GM19395 (cell line): ENCODE measurements around the gene CNKSR3.

Experiments used
- ATAC-seq: cut with Tn5 transposase; IDR thresholded peaks from one replicate; pipeline ENCODE4 v1.9.1; 2021; ENCODE audit warnings: mild to moderate bottlenecking, moderate library complexity; ENCODE audit not compliant: unreplicated experiment

Gene CNKSR3

GRCh38 chr6:154390034-154390433 is 120.5 kb downstream of the CNKSR3 start:
- no peak for ATAC-seq

- ATAC-seq = no peak
Observed at GRCh38 chr6:154388803-154389202, 121.7 kb downstream of the CNKSR3 start.

- no peak for ATAC-seq
Observed at GRCh38 chr6:154386848-154387717, 123.4 kb downstream of the CNKSR3 start.

- no peak for ATAC-seq
Observed at GRCh38 chr6:154384191-154384590, 126.3 kb downstream of the CNKSR3 start.

GRCh38 chr6:154383273-154383672 is 127.2 kb downstream of the CNKSR3 start:
- no peak for ATAC-seq

GRCh38 chr6:154382740-154383139 is 127.7 kb downstream of the CNKSR3 start:
- ATAC-seq = no peak

- ATAC-seq = no peak
Observed at GRCh38 chr6:154381548-154381947, 128.9 kb downstream of the CNKSR3 start.

- no peak for ATAC-seq
Observed at GRCh38 chr6:154380741-154381140, 129.7 kb downstream of the CNKSR3 start.

- ATAC-seq = no peak
Observed at GRCh38 chr6:154379585-154379984, 130.9 kb downstream of the CNKSR3 start.

GRCh38 chr6:154378518-154378917 is 132.0 kb downstream of the CNKSR3 start:
- ATAC-seq = no peak

- ATAC-seq = no peak
Observed at GRCh38 chr6:154377726-154378125, 132.8 kb downstream of the CNKSR3 start.

- ATAC-seq = no peak
Observed at GRCh38 chr6:154373971-154374370, 136.5 kb downstream of the CNKSR3 start.

GRCh38 chr6:154371281-154371680 is 139.2 kb downstream of the CNKSR3 start:
- ATAC-seq = no peak

GRCh38 chr6:154370545-154370944 is 139.9 kb downstream of the CNKSR3 start:
- peak; percentile 83 for ATAC-seq

- no peak for ATAC-seq
Observed at GRCh38 chr6:154367839-154368695, 142.4 kb downstream of the CNKSR3 start.

- ATAC-seq = no peak
Observed at GRCh38 chr6:154367336-154367735, 143.1 kb downstream of the CNKSR3 start.

- ATAC-seq = no peak
Observed at GRCh38 chr6:154363821-154364220, 146.7 kb downstream of the CNKSR3 start.

- ATAC-seq = no peak
Observed at GRCh38 chr6:154361476-154361875, 149.0 kb downstream of the CNKSR3 start.

- ATAC-seq = no peak
Observed at GRCh38 chr6:154360476-154360875, 150.0 kb downstream of the CNKSR3 start.

- ATAC-seq = no peak
Observed at GRCh38 chr6:154359679-154360078, 150.8 kb downstream of the CNKSR3 start.

- ATAC-seq = peak; percentile 44
Observed at GRCh38 chr6:154359161-154359574, 151.3 kb downstream of the CNKSR3 start.

- no peak for ATAC-seq
Observed at GRCh38 chr6:154358019-154358545, 152.4 kb downstream of the CNKSR3 start.
